HFFc6 (cell line): ENCODE measurements around the gene TEX51. TPM values are rescaled to one million over a fixed set of nuclear protein-coding genes. Genes with fewer than 3 reads are reported as not detected.

Source experiments
- DNase-seq: peaks from one replicate; pipeline ENCODE4 v3.0.0-alpha.2; 2018
- H3K27ac Mint-ChIP-seq: 2 replicates; pipeline ENCODE4 v1.8.0; 2020; ENCODE audit warnings: mild to moderate bottlenecking, mixed read lengths
- H3K27me3 Mint-ChIP-seq: 2 replicates; pipeline ENCODE4 v1.8.0; 2021; ENCODE audit warnings: mild to moderate bottlenecking, moderate library complexity, mixed read lengths; ENCODE audit not compliant: insufficient read depth
- H3K36me3 Mint-ChIP-seq: 2 replicates; pipeline ENCODE4 v1.8.0; 2021; ENCODE audit warnings: low read depth, mixed read lengths
- H3K4me1 Mint-ChIP-seq: 2 replicates; pipeline ENCODE4 v1.8.0; 2020; ENCODE audit warnings: low read depth, mixed read lengths
- H3K4me3 Mint-ChIP-seq: 2 replicates; pipeline ENCODE4 v1.8.0; 2020; ENCODE audit warnings: mild to moderate bottlenecking, moderate library complexity, mixed read lengths
- H3K9me3 Mint-ChIP-seq: 2 replicates; pipeline ENCODE4 v1.8.0; 2020; ENCODE audit warnings: mild to moderate bottlenecking, mixed read lengths
- CTCF ChIP-seq: fragments of 200-600 bp; sonication (generic); IDR thresholded peaks from 2 replicates; pipeline ENCODE4 v1.5.0; 2021; ENCODE audit warnings: antibody characterized with exemption, mild to moderate bottlenecking
- total RNA-seq, 6 experiments: library from RNA; stranded (reverse); fragmentation: NEBNext Ultra II Directional; extraction: Animal tissue kit (Norgen Biotek cat#: 25700); gene quantifications; 2 replicates in 1 of 6; 3 replicates in 5 of 6; pipeline ENCODE4 v1.2.3, GENCODE V29; 2021

The TEX51 gene
- total RNA-seq, 6 experiments from 2014 or later, result not detected

- Mint-ChIP-seq H3K27me3 (peaks cover 15% of the 10 kb centered on the region), H3K9me3 (peaks cover 5% of the 10 kb centered on the region; the same call in 1 of the 2 replicates), H3K36me3 (no peaks in the 10 kb centered on the region), H3K4me1 (no peaks in the 10 kb centered on the region), H3K27ac (no peak overlapping the region), H3K4me3 (no peak overlapping the region)
- no peak for TF ChIP-seq CTCF
- DNase-seq, result no peak
These were observed 7.3 kb downstream of the TEX51 start for GRCh38 chr2:126905991-126906390.

GRCh38 chr2:126906781-126907180 lies 8.1 kb downstream of the TEX51 start:
- H3K36me3 Mint-ChIP-seq, result no peaks in the 10 kb centered on the region
- H3K27me3 Mint-ChIP-seq, result peaks cover 15% of the 10 kb centered on the region
- no peak overlapping the region for H3K4me3 Mint-ChIP-seq
- no peak overlapping the region for H3K27ac Mint-ChIP-seq
- no peaks in the 10 kb centered on the region for H3K4me1 Mint-ChIP-seq
- no peak for TF ChIP-seq CTCF
- H3K9me3 Mint-ChIP-seq, result peaks cover 5% of the 10 kb centered on the region; the same call in 1 of the 2 replicates
- DNase-seq, result no peak

- Mint-ChIP-seq H3K27ac (no peak overlapping the region), H3K27me3 (peaks cover 16% of the 10 kb centered on the region), H3K4me3 (no peak overlapping the region), H3K9me3 (peaks cover 5% of the 10 kb centered on the region; the same call in 1 of the 2 replicates), H3K36me3 (no peaks in the 10 kb centered on the region), H3K4me1 (no peaks in the 10 kb centered on the region)
- DNase-seq, result no peak
- TF ChIP-seq CTCF, result no peak
These were observed 9.0 kb downstream of the TEX51 start for GRCh38 chr2:126907671-126908070.

- no peak overlapping the region for H3K4me3 Mint-ChIP-seq
- no peak for DNase-seq
- H3K36me3 Mint-ChIP-seq, result no peaks in the 10 kb centered on the region
- no peak overlapping the region for H3K27ac Mint-ChIP-seq
- H3K4me1 Mint-ChIP-seq, result no peaks in the 10 kb centered on the region
- TF ChIP-seq CTCF, result no peak
- peaks cover under 1% of the 10 kb centered on the region; the same call in 1 of the 2 replicates for H3K9me3 Mint-ChIP-seq
- H3K27me3 Mint-ChIP-seq, result peaks cover 16% of the 10 kb centered on the region
These were observed 10.1 kb downstream of the TEX51 start for GRCh38 chr2:126908721-126909177.

GRCh38 chr2:126909366-126909765 lies 10.7 kb downstream of the TEX51 start:
- no peaks in the 10 kb centered on the region; the same call in 1 of the 2 replicates for H3K9me3 Mint-ChIP-seq
- DNase-seq, result no peak
- no peak overlapping the region for H3K27ac Mint-ChIP-seq

More at GRCh38 chr2:126909366-126909765, 10.7 kb downstream of the TEX51 start:
- Mint-ChIP-seq H3K27me3 (peaks cover 20% of the 10 kb centered on the region), H3K36me3 (no peaks in the 10 kb centered on the region), H3K4me3 (no peak overlapping the region), H3K4me1 (no peaks in the 10 kb centered on the region)
- TF ChIP-seq CTCF, result no peak
